GM19468 (cell line): Measurements from ENCODE around the gene LSAMP.
"Not testable (repeated sequence)": the region's sequence is repeated elsewhere in the genome, so short reads cannot be mapped to it uniquely, and the experiment has no call there.

Experiments used
- ATAC-seq: cut with Tn5 transposase; IDR thresholded peaks from one replicate; pipeline ENCODE4 v1.9.1; 2021; ENCODE audit warnings: mild to moderate bottlenecking, moderate library complexity, moderate number of reproducible peaks; ENCODE audit not compliant: unreplicated experiment; ENCODE audit errors: extremely low read depth

The LSAMP gene

GRCh38 chr3:115875460-115875859, 569.8 kb downstream of the LSAMP start:
- no peak for ATAC-seq

GRCh38 chr3:115871735-115872134, 573.6 kb downstream of the LSAMP start:
- no peak for ATAC-seq

- no peak for ATAC-seq
Measured at GRCh38 chr3:115864911-115865310, 580.4 kb downstream of the LSAMP start.

DNA sequence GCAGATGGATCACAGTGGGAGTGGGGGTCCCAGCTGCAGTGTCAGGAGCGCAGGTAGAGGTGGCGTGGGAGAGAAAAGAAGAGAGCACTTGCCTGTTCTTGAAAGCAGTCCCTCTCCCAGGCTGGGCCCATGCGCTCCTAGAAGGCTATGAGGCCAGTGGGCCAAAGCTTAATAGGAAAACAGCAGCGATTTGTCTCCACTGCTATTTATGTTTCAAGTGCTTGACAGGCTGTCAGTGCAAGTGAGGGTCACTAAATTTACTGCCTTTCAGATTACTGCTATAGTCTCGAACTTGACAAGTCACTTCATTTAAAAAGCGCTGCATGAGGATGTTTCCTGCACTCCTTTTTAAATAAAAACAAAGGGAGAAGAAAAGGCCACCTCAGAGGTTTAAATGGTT, 582.4 kb downstream of the LSAMP start:
- no peak for ATAC-seq

DNA sequence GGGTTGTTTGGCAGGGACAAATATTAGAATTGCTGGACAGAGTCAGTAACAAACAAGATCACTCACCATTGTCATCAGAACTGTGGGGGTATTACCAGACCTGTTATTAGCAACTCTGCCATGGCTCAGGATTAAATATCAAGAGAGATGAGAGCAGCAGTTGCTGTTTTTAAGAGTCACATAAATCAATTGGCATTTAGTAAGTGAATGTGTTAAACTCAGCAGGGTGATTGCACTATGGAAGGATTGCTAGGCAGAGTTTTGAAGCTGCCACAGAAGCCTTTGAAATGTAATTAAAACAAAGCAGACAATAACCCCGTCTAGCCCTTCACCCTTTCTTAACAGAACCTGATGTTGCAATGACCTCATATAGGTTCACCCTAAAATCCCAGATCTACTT, 583.2 kb downstream of the LSAMP start:
- ATAC-seq: no peak

GRCh38 chr3:115861166-115861733, 584.0 kb downstream of the LSAMP start:
- ATAC-seq: no peak

DNA sequence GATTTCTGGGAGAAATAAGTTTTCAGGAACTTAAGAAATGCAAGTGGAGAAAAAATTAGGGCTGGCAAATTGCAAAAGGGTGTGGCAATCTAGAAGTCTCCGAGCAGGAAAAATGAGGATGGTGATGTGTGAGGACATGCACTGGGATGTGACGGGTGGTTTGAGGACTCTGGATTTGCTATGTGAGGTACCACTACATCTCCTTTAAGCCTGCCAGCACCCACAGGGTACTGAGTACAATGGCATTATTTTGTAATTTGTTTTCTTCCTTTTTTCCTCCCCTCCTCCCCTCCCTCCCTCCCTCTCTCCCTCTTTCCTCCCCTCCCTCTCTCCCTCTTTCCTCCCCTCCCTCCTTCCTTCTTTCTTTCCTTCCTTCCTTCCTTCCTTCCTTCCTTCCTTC, 584.5 kb downstream of the LSAMP start:
- ATAC-seq: no peak

DNA sequence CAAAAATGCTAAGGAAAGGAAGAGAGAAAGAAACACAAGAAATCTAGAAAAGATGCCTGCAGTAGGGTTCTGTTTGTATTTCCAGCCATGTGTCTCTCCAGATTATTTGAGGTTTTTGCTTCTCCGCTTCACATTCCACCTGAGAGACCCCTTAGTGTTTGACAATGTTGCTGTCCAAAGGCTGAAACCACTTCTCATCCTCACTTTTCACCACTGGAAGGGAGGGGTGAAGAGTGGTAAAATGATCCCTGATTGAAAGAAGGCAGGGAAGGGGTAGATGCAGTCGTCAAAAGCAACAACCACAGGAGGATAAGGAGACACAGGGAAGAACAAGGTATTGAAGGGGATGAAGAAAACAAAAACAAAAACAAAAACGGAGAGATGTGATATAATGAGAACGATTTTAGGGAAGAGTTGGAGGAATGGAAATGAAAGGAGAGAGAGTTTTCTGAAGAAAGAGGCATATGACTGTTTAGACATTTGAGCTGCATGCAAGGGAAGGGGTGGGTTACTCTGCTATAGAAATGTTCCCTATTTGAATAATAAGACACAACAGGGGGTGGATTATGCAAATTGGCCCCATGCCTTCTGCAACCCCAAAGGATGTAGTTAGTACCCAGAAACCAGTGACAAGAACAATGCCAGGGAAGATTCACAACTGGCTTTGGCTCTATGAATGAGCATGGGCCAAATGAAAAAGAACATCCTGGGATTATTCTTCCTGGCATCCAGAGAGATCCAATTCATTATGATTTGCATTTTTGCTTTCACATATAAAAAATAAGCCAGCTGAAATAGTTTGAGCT, 586.1 kb downstream of the LSAMP start:
- no peak for ATAC-seq

DNA sequence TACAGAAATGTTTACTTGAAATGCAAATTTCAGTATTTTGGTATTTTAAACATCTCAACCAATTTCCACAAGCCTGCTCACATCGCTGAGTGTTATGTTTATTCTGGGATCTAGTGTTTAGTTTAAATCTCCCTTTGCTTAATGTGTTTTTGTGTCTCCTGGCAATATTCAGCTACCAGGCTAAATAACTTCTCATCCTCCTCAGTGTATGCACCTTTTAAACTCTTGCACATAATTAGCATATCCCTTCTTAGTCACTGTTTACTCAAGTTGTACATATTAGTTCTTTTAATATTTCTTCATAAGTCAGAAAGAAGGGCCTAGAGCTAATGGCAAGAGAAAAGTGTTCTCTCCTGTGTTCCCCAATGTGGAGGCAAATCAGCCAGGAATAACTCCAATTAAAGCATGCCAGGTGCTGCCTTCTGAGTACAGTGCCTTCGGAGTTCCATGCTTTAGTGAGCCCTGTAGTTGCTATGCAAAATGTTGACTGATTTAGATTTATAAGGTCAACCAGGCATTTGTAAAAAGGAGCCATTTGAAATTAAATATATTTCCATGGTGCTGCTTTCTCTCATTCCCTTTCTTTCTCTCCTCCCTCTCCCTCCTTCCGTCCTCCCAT, 587.7 kb downstream of the LSAMP start:
- no peak for ATAC-seq

DNA sequence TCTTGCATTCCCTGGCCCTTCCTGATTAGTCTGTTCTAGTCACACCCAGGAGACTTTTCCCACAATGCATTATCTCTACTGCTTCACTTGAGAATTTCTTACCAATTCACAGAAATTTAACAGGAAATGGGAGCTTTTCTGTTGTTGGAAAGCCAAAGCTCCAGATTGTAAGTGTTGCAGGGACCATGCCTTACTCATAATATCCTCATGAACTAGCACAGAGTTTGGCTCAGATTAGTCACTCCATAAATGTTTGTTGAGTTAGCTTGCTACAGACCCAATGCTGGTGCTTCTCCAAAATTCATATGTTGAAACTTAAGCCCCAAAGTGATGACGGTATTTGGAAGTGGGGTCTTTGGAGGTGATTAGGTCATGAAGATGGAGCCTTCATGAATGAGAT, 589.4 kb downstream of the LSAMP start:
- no peak for ATAC-seq

GRCh38 chr3:115853104-115853503, 592.2 kb downstream of the LSAMP start:
- no peak for ATAC-seq

- no peak for ATAC-seq
Measured at GRCh38 chr3:115852278-115852677, 593.0 kb downstream of the LSAMP start.

GRCh38 chr3:115851571-115851970, 593.7 kb downstream of the LSAMP start:
- no peak for ATAC-seq

- ATAC-seq: no peak
Measured at GRCh38 chr3:115848641-115849040, 596.6 kb downstream of the LSAMP start.

- ATAC-seq: no peak
Measured at GRCh38 chr3:115845986-115846385, 599.3 kb downstream of the LSAMP start.

GRCh38 chr3:115844729-115845128, 600.6 kb downstream of the LSAMP start:
- ATAC-seq: not testable (repeated sequence)

GRCh38 chr3:115843206-115843605, 602.1 kb downstream of the LSAMP start:
- no peak for ATAC-seq

GRCh38 chr3:115839246-115839645, 606.0 kb downstream of the LSAMP start:
- no peak for ATAC-seq

GRCh38 chr3:115838786-115839185, 606.5 kb downstream of the LSAMP start:
- no peak for ATAC-seq

DNA sequence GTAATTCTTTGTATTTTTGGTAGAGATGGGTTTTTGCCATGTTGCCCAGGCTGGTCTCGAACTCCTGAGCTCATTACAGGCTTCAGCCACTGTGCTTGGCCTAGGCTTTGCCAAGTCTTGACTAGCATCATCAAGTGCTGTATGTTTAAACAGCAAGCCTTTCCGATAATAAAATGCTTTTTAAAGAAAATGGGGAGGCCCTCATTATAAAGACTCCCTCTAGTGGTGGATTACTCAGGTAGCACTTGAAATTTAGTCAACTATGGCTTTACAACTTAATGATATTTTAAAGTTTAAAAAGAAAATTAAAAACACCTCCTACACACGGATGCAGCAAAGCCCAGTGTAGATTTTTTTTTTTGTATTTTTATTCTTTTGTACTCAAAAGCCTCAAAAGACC, 608.3 kb downstream of the LSAMP start:
- ATAC-seq: no peak

- no peak for ATAC-seq
Measured at GRCh38 chr3:115835946-115836345, 609.3 kb downstream of the LSAMP start.

- no peak for ATAC-seq
Measured at GRCh38 chr3:115834068-115834467, 611.2 kb downstream of the LSAMP start.
